SK-N-MC (cell line): ENCODE measurements around the gene MYO5A.

Experiments
- EZH2 ChIP-seq: fragments of 200-600 bp; sonication (generic); IDR thresholded peaks from one replicate; pipeline ENCODE4 v1.6.1; 2017; ENCODE audit warnings: antibody characterized with exemption
- POLR2AphosphoS5 ChIP-seq: IDR thresholded peaks from 2 replicates; pipeline ENCODE4 v1.6.1; 2012; ENCODE audit warnings: mild to moderate bottlenecking, low read depth, low read length, borderline replicate concordance

DNA sequence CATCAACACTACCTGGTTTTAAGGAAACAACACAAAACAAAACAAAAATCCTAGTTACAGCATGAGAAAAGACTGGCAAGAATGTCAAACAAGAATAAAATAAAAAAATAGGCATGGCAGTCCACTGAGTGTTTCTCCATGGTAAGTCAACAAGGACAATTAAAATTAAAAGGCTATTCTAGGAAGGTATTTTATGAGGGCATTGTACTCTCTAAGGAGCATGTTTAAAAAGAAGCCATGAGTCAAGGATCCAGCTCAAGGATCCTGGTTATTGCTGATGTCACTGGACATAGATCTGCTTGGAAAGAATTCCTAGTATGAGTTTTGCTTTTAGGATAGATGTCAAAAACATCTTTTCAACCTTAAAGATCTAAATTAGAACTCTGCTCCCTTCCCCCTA lies 106.7 kb downstream of the MYO5A start:
- TF ChIP-seq POLR2AphosphoS5 (no peak), EZH2 (no peak)
